Upper lobe of right lung (tissue), 1 donor: ENCODE data around the gene KRCC1. TPM values are rescaled to one million over a fixed set of nuclear protein-coding genes. Genes with fewer than 3 reads are reported as not detected.

ENCODE experiments used
- ATAC-seq: fragments of 200-7000 bp; cut with Tn5 transposase; one replicate; pipeline ENCODE4 v1.9.1; 2020; ENCODE audit warnings: mild to moderate bottlenecking, moderate library complexity
- DNase-seq: peaks from one replicate; pipeline ENCODE4 v3.0.0-alpha.2; 2020
- H3K27ac ChIP-seq: fragments of 200-600 bp; one replicate; pipeline ENCODE4 v1.8.0; 2022
- H3K27me3 ChIP-seq: fragments of 200-600 bp; one replicate; pipeline ENCODE4 v1.8.0; 2022; ENCODE audit warnings: mild to moderate bottlenecking
- H3K36me3 ChIP-seq: fragments of 200-600 bp; one replicate; pipeline ENCODE4 v1.8.0; 2022
- H3K4me1 ChIP-seq: fragments of 200-600 bp; one replicate; pipeline ENCODE4 v1.8.0; 2022
- H3K4me3 ChIP-seq: fragments of 200-600 bp; one replicate; pipeline ENCODE4 v1.8.0; 2022; ENCODE audit warnings: mild to moderate bottlenecking
- H3K9me3 ChIP-seq: fragments of 200-600 bp; one replicate; pipeline ENCODE4 v1.8.0; 2022
- CTCF ChIP-seq: fragments of 200-600 bp; IDR thresholded peaks from one replicate; pipeline ENCODE4 v1.8.0; 2022; ENCODE audit warnings: antibody characterized with exemption
- intact Hi-C: fragments of 100-400 bp; cut with DNase I; formaldehyde crosslinking; loops from one replicate; pipeline ENCODE4 v1.11.0; 2022
- total RNA-seq: library from RNA; stranded (reverse); fragmentation: NEBNext Ultra II Directional; extraction: Animal tissue kit (Norgen Biotek cat#: 25700); gene quantifications from one replicate; pipeline ENCODE4 v1.2.1, GENCODE V29; 2021
- donor health status: DM: no; HTN: yes; CAD: no; lungs with severe emphysema.

KRCC1 gene
- total RNA-seq, 1 donor from 2014 or later, result 18.9 TPM

DNA sequence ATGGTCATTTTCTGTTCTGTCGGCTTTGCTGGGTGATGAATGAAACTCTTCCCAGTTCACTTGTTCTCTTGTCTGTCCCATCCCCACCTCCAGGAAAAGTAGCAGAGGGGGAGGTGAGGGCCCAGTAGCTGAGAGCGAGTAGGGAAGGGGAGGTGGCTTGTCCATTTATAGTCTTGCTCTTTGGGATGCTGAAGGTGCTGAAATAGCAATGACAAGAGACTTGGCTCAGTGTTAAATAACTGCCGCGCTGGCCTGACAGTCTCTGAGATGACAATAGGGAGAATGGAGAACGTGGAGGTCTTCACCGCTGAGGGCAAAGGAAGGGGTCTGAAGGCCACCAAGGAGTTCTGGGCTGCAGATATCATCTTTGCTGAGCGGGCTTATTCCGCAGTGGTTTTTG is 12.0 kb upstream of the KRCC1 start, which contains the start of gene SMYD1:
Gene SMYD1 (plus strand): TSS at position 228 of the 400 bp plus-strand sequence. CDS start 40 bp downstream, at position 268.
- Histone ChIP-seq H3K27me3 (no peaks in the 10 kb centered on the region), H3K4me1 (no peaks in the 10 kb centered on the region), H3K27ac (no peak within 1 kb of the TSS), H3K36me3 (no peaks in the 10 kb centered on the region), H3K9me3 (no peaks in the 10 kb centered on the region), H3K4me3 (no peak within 1 kb of the TSS)
- DNase-seq, result no peak
- TF ChIP-seq CTCF, result no peak
- no peak for ATAC-seq
- intact Hi-C loops, result loop anchor here (10.0 kb wide), 1 partner anchor 97 kb away; no protein-coding TSS in a partner anchor

- Histone ChIP-seq H3K4me1 (no peaks in the 10 kb centered on the region), H3K4me3 (no peak overlapping the region), H3K36me3 (no peaks in the 10 kb centered on the region), H3K27ac (no peak overlapping the region), H3K27me3 (no peaks in the 10 kb centered on the region), H3K9me3 (no peaks in the 10 kb centered on the region)
- DNase-seq (no peak), ATAC-seq (no peak)
- intact Hi-C loops, result loop anchor here (10.0 kb wide), 1 partner anchor 98 kb away; no protein-coding TSS in a partner anchor
- TF ChIP-seq CTCF, result no peak
Observed at GRCh38 chr2:88067189-88067588, 11.6 kb upstream of the KRCC1 start.

GRCh38 chr2:88066543-88066942 is 11.0 kb upstream of the KRCC1 start:
- Histone ChIP-seq H3K9me3 (no peaks in the 10 kb centered on the region), H3K27ac (no peak overlapping the region), H3K4me1 (no peaks in the 10 kb centered on the region), H3K36me3 (no peaks in the 10 kb centered on the region), H3K27me3 (no peaks in the 10 kb centered on the region), H3K4me3 (no peak overlapping the region)
- DNase-seq, result no peak
- intact Hi-C loops, result loop anchor here (10.0 kb wide), 1 partner anchor 98 kb away; no protein-coding TSS in a partner anchor
- TF ChIP-seq CTCF, result no peak
- no peak for ATAC-seq

DNA sequence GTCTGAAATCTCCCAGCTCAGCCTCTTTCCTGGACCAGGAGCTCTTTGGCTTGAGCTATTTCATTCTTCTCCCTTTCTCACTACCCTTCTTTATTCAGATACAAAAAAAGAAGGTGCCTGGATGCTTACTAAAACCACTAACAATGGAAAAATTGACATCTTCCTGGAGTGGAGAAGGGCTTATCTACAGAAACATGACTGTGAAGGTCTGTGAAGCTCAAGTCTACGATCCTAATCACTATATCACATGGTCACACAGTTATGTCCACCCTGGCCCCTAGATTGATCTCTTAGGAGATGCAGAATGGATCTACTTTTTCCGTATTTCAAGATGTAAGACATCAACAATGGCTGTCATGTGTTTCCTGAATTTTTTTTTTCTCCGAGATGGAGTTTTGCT is 5.7 kb upstream of the KRCC1 start:
- no peaks in the 10 kb centered on the region for H3K9me3 ChIP-seq
- no peak overlapping the region for H3K4me3 ChIP-seq
- DNase-seq (no peak), ATAC-seq (no peak)
- no peaks in the 10 kb centered on the region for H3K4me1 ChIP-seq
- no peaks in the 10 kb centered on the region for H3K27me3 ChIP-seq
- intact Hi-C loops, result loop anchor here (10.0 kb wide), 1 partner anchor 104 kb away; no protein-coding TSS in a partner anchor
- no peak for TF ChIP-seq CTCF
- no peaks in the 10 kb centered on the region for H3K36me3 ChIP-seq
- H3K27ac ChIP-seq, result no peak overlapping the region

DNA sequence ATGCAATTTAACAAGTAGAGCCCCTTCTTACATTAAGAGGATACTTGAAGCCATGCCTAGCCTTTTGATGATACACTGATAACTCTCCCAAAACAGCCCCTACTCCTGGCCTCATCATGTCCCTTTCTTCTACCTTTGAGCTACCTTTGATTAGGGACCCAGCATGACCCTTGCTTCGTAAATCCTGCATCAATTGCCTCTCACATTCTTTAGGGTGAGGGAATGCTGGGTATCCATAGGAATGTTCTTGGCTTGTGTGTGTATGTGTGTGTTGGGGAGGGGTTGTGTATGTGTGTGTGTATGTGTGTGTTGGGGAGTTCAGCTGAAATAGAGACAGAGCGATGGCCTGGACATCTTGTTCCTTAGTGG is 5.3 kb upstream of the KRCC1 start:
- TF ChIP-seq CTCF, result no peak
- intact Hi-C loops, result loop anchor here (10.0 kb wide), 1 partner anchor 104 kb away; no protein-coding TSS in a partner anchor
- ATAC-seq (no peak), DNase-seq (no peak)
- H3K4me3 ChIP-seq, result no peak overlapping the region
- no peak overlapping the region for H3K27ac ChIP-seq
- no peaks in the 10 kb centered on the region for H3K9me3 ChIP-seq
- H3K27me3 ChIP-seq, result no peaks in the 10 kb centered on the region
- no peaks in the 10 kb centered on the region for H3K36me3 ChIP-seq
- H3K4me1 ChIP-seq, result no peaks in the 10 kb centered on the region
